GM12872 (cell line): ENCODE measurements around the gene FASTK.

ENCODE experiments used
- CTCF ChIP-seq: IDR thresholded peaks from 3 replicates; pipeline ENCODE4 v1.5.1; 2011; ENCODE audit warnings: low read depth, mild to moderate bottlenecking, low read length, moderate library complexity; ENCODE audit not compliant: insufficient read depth

Gene FASTK

GRCh38 chr7:151069841-151070573, 10.6 kb downstream of the FASTK start:
- no peak for TF ChIP-seq CTCF

GRCh38 chr7:151068069-151068773, 12.4 kb downstream of the FASTK start:
- no peak for TF ChIP-seq CTCF

- TF ChIP-seq CTCF: no peak
Measured at GRCh38 chr7:151066273-151066974, 14.2 kb downstream of the FASTK start.

GRCh38 chr7:151065516-151065915, 15.1 kb downstream of the FASTK start:
- TF ChIP-seq CTCF: no peak

GRCh38 chr7:151064993-151065392, 15.6 kb downstream of the FASTK start:
- TF ChIP-seq CTCF: no peak

- TF ChIP-seq CTCF: no peak
Measured at GRCh38 chr7:151064454-151064853, 16.2 kb downstream of the FASTK start.

- no peak for TF ChIP-seq CTCF
Measured at GRCh38 chr7:151063212-151063561, 17.4 kb downstream of the FASTK start.
